HepG2 (cell line): ENCODE results near the gene ARGLU1. TPM values are rescaled to one million over a fixed set of nuclear protein-coding genes. Genes with fewer than 3 reads are reported as not detected.

ENCODE experiments used
- ATAC-seq: fragments of 200-7000 bp; cut with Tn5 transposase; 3 replicates; pipeline ENCODE4 v1.9.1; 2020; ENCODE audit warnings: mild to moderate bottlenecking, moderate library complexity
- BruUV-seq: library from RNA; stranded (reverse); fragments of 400-500 nt; replicated peaks from 2 replicates; lab custom pipeline; 2021; lab: Mats Ljungman, UMichigan
- CTCF ChIA-PET: fragments of 300-600 bp; formaldehyde crosslinking; extraction: SDS; loops from one replicate; lab custom pipeline; 2021; ENCODE audit warnings: low total read pairs, inconsistent platforms, low intra/inter-chr PET ratio; lab: Yijun Ruan, JAX
- POLR2A ChIA-PET: fragments of 350-600 bp; sonication (Branson Sonifier 250); formaldehyde crosslinking; loops from one replicate; lab custom pipeline; 2020; ENCODE audit warnings: antibody characterized with exemption, inconsistent platforms; lab: Yijun Ruan, JAX
- DNase-seq: peaks from one replicate; pipeline ENCODE4 v3.0.0-alpha.2; 2015; ENCODE audit warnings: low spot score
- FAIRE-seq: peaks from 3 replicates; lab custom pipeline; 2011; peaks lifted over from hg19 to GRCh38; lab: Jason Lieb, UNC
- H2AFZ ChIP-seq: one replicate; pipeline ENCODE4 v1.6.1; 2011; ENCODE audit warnings: low read length, inconsistent platforms
- H3K27ac ChIP-seq: fragments of 300-600 bp; 3 replicates; pipeline ENCODE4 v1.8.0; 2011; ENCODE audit warnings: mixed run types, mild to moderate bottlenecking, mixed read lengths, low read length, inconsistent platforms; ENCODE audit not compliant: insufficient read depth; ENCODE audit errors: extremely low read length
- H3K27me3 ChIP-seq, 2 experiments: fragments of 200-600 bp in 1 of 2; 2 replicates in 1 of 2; 3 replicates in 1 of 2; pipeline versions ENCODE4 v1.6.0 to v1.8.0; 2011; ENCODE audit warnings: low read length in 2 of 2, mild to moderate bottlenecking in 2 of 2, moderate library complexity in 2 of 2, inconsistent platforms in 1 of 2; ENCODE audit not compliant: insufficient read depth in 2 of 2, control insufficient read depth in 1 of 2
- H3K36me3 ChIP-seq, 2 experiments: fragments of 200-600 bp in 1 of 2; replicated peaks in 1 of 2; 2 replicates in 1 of 2; 3 replicates in 1 of 2; pipeline versions ENCODE4 v1.5.1 to v1.8.0; 2011; ENCODE audit warnings: low read length in 2 of 2, inconsistent platforms in 1 of 2; ENCODE audit not compliant: insufficient read depth in 2 of 2, control insufficient read depth in 1 of 2
- H3K4me1 ChIP-seq: 2 replicates; pipeline ENCODE4 v1.5.1; 2012; ENCODE audit warnings: low read length, inconsistent platforms; ENCODE audit not compliant: insufficient read depth
- H3K4me2 ChIP-seq: 2 replicates; pipeline ENCODE4 v1.6.0; 2011; ENCODE audit warnings: low read depth, low read length, inconsistent platforms
- H3K4me3 ChIP-seq, 3 experiments: fragments of 200-600 bp in 1 of 3; sonication (generic), shearing (Covaris generic) in 1 of 3; replicated peaks in 1 of 3; 2 replicates each; pipeline ENCODE4 v1.5.1; 2011 to 2016; ENCODE audit warnings: low read length in 3 of 3, inconsistent platforms in 2 of 3, low read depth in 2 of 3, mild to moderate bottlenecking in 2 of 3, control low read depth in 1 of 3, mixed read lengths in 1 of 3; ENCODE audit not compliant: insufficient read depth in 1 of 3
- H3K79me2 ChIP-seq: one replicate; pipeline ENCODE4 v1.6.1; 2011; ENCODE audit warnings: low read length, inconsistent platforms; ENCODE audit not compliant: insufficient read depth
- H3K9ac ChIP-seq: 2 replicates; pipeline ENCODE4 v1.6.0; 2011; ENCODE audit warnings: mild to moderate bottlenecking, low read depth, low read length, inconsistent platforms; ENCODE audit not compliant: insufficient read depth
- H3K9me3 ChIP-seq: 2 replicates; pipeline ENCODE4 v1.5.1; 2012; ENCODE audit warnings: mild to moderate bottlenecking, low read length
- H4K20me1 ChIP-seq: 2 replicates; pipeline ENCODE4 v1.6.0; 2011; ENCODE audit warnings: inconsistent platforms, mild to moderate bottlenecking, low read length, moderate library complexity; ENCODE audit not compliant: insufficient read depth
- RBFOX2 ChIP-seq: fragments of 200-400 bp; formaldehyde crosslinking; IDR thresholded peaks from 2 replicates; pipeline ENCODE4 v1.6.1; 2017; ENCODE audit warnings: low read depth, mild to moderate bottlenecking, low read length
- RFX3 ChIP-seq: IDR thresholded peaks from 2 replicates; pipeline ENCODE4 v1.6.1; 2016; ENCODE audit warnings: missing biosample characterization, missing genetic modification reagents
- RFXAP ChIP-seq: sonication (generic); formaldehyde crosslinking; IDR thresholded peaks from 2 replicates; pipeline ENCODE4 v1.4.0; 2020; ENCODE audit warnings: missing genetic modification reagents, borderline replicate concordance
- TCF12 ChIP-seq, 2 experiments: fragments of 450-650 bp in 1 of 2; sonication (generic) in 1 of 2; formaldehyde crosslinking in 1 of 2; IDR thresholded peaks; 2 replicates each; pipeline versions ENCODE4 v1.6.1 to v1.8.0; 2017 to 2022; ENCODE audit warnings: antibody characterized with exemption in 1 of 2, mild to moderate bottlenecking in 1 of 2, missing genetic modification reagents in 1 of 2, moderate library complexity in 1 of 2
- THAP9 ChIP-seq: sonication (generic); formaldehyde crosslinking; IDR thresholded peaks from 2 replicates; pipeline ENCODE4; 2020; ENCODE audit warnings: missing genetic modification reagents, mild to moderate bottlenecking, borderline replicate concordance
- THYN1 ChIP-seq: sonication (generic); formaldehyde crosslinking; IDR thresholded peaks from 2 replicates; pipeline ENCODE4 v1.8.1; 2023; ENCODE audit warnings: low read depth, mild to moderate bottlenecking, moderate library complexity, missing genetic modification reagents, borderline replicate concordance
- ZNF235 ChIP-seq: sonication (generic); formaldehyde crosslinking; IDR thresholded peaks from 2 replicates; pipeline ENCODE4 v1.8.1; 2023; ENCODE audit warnings: mild to moderate bottlenecking, missing genetic modification reagents, borderline replicate concordance
- WGBS: methylation state at CpG from one replicate; pipeline ENCODE4 v1.1.6; 2017; ENCODE audit warnings: low lambda C conversion rate; 5-methylcytosine and 5-hydroxymethylcytosine counted together
- in situ Hi-C: cut with HindIII; loops from 2 replicates; pipeline ENCODE4 v1.10.0; 2017; ENCODE audit warnings: low pct_unique_long_range_greater_than_20kb; ENCODE audit not compliant: extremely low pct_ligation_motif_present
- intact Hi-C: fragments of 100-400 bp; cut with micrococcal nuclease; formaldehyde crosslinking; loops from one replicate; pipeline ENCODE4 v1.10.0; 2022; ENCODE audit not compliant: unreplicated experiment
- polyA plus RNA-seq, 8 experiments: library from polyadenylated mRNA; depleted of rRNA in 3 of 8; stranded (reverse) in 7 of 8; unstranded in 1 of 8; fragments of >200 nt; fragmentation: Illumina TruSeq in 4 of 8; extraction: Trizol in 4 of 8; gene quantifications; 2 replicates each; pipeline versions ENCODE4 v1.2.1 to v1.2.3, GENCODE V29; 2011 to 2016; ENCODE audit warnings: low read depth in 4 of 8, missing spikeins in 1 of 8, mixed read lengths in 1 of 8; ENCODE audit not compliant: insufficient read depth in 1 of 8
- total RNA-seq, 5 experiments: library from RNA; depleted of rRNA; stranded (reverse); fragments of >200 nt; fragmentation: Illumina TruSeq; extraction: Trizol; gene quantifications; 2 replicates each; pipeline ENCODE4 v1.2.3, GENCODE V29; 2016; ENCODE audit warnings: low read depth in 1 of 5
- TF ChIP-seq, protein P1 (sequence below): sonication (generic); formaldehyde crosslinking; IDR thresholded peaks from 2 replicates; pipeline ENCODE4 v1.4.0; 2020; ENCODE audit warnings: missing genetic modification reagents
- TF ChIP-seq, protein P2 (sequence below): IDR thresholded peaks from 2 replicates; pipeline ENCODE4 v1.6.1; 2012; ENCODE audit warnings: inconsistent platforms

ARGLU1 gene
- total and polyA plus RNA-seq, 2 of the 13 experiments (the other 11 are each of a cell fraction or from before 2014, with no cell fraction given): 47.1 to 70.6 TPM

DNA sequence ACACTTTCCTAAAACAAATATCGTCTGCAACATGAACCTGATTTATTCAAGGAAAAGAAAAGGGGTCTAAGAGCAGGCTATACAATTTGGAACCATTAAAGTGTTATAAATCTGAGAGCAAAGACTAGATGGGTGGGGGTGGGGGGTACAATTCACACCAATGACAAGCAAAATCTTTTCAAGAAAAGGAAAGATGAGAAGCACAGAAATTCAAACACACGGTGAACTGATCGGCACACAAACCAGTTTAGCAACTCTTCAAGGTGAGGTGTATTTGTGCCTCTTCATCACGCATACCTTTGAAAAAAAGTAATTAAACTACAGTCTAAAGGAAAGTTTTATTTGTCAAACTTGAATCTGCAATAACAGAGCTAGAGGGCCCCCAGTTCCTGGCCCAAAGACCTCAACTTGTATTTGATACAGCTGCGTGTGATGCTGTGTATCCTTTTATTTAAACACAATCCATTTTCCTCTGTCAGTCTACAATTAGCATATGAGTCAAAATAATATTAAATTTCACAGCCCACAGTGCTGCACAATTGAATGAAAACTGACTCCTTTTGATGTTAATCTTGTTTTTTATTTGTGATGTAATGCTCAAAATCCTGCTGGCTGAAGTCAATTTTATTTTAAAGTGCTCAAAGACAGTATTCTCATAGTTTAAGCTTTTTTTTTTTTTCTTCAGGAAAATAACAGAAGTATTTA, 46.7 kb downstream of the ARGLU1 start:
- ATAC-seq (no peak), DNase-seq (no peak), FAIRE-seq (no peak)
- Histone ChIP-seq H3K27me3 (no peaks in the 10 kb centered on the region), H3K79me2 (no peaks in the 10 kb centered on the region), H3K9ac (no peak overlapping the region), H2AFZ (no peak overlapping the region), H3K4me3 (no peak overlapping the region), H3K27ac (no peak overlapping the region), H3K9me3 (no peaks in the 10 kb centered on the region), H3K4me1 (no peaks in the 10 kb centered on the region), H3K36me3 (no peaks in the 10 kb centered on the region), H4K20me1 (no peaks in the 10 kb centered on the region), H3K4me2 (no peak overlapping the region)
- TF ChIP-seq RFXAP (CRISPR knock-in tag) (no peak), RBFOX2 (no peak), TCF12 (IDR thresholded peaks at IDR 0.05) (no peak), TCF12 (CRISPR knock-in tag; IDR thresholded peaks at IDR 0.05) (no peak), THYN1 (CRISPR knock-in tag) (no peak), THAP9 (CRISPR knock-in tag) (no peak), ZNF235 (CRISPR knock-in tag) (no peak), RFX3 (CRISPR knock-in tag) (no peak)
- TF ChIP-seq, protein P1, sequence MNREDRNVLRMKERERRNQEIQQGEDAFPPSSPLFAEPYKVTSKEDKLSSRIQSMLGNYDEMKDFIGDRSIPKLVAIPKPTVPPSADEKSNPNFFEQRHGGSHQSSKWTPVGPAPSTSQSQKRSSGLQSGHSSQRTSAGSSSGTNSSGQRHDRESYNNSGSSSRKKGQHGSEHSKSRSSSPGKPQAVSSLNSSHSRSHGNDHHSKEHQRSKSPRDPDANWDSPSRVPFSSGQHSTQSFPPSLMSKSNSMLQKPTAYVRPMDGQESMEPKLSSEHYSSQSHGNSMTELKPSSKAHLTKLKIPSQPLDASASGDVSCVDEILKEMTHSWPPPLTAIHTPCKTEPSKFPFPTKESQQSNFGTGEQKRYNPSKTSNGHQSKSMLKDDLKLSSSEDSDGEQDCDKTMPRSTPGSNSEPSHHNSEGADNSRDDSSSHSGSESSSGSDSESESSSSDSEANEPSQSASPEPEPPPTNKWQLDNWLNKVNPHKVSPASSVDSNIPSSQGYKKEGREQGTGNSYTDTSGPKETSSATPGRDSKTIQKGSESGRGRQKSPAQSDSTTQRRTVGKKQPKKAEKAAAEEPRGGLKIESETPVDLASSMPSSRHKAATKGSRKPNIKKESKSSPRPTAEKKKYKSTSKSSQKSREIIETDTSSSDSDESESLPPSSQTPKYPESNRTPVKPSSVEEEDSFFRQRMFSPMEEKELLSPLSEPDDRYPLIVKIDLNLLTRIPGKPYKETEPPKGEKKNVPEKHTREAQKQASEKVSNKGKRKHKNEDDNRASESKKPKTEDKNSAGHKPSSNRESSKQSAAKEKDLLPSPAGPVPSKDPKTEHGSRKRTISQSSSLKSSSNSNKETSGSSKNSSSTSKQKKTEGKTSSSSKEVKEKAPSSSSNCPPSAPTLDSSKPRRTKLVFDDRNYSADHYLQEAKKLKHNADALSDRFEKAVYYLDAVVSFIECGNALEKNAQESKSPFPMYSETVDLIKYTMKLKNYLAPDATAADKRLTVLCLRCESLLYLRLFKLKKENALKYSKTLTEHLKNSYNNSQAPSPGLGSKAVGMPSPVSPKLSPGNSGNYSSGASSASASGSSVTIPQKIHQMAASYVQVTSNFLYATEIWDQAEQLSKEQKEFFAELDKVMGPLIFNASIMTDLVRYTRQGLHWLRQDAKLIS: no peak
- TF ChIP-seq, protein P2, sequence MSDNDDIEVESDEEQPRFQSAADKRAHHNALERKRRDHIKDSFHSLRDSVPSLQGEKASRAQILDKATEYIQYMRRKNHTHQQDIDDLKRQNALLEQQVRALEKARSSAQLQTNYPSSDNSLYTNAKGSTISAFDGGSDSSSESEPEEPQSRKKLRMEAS: no peak
- no TSS peak for BruUV-seq
- in situ Hi-C loops: no loop called here
- POLR2A ChIA-PET: no interaction called here
- CTCF ChIA-PET: no interaction called here
- WGBS: 40% methylated on average over 5 of the region's 5 CpGs
- intact Hi-C loops: no loop called here
